Activated CD8-positive, alpha-beta T cell treated with anti-CD3 and anti-CD28 coated beads for 36 hours (primary cell): ENCODE measurements around the gene GPC6. TPM values are rescaled to one million over a fixed set of nuclear protein-coding genes. Genes with fewer than 3 reads are reported as not detected.

Source experiments
- ATAC-seq: fragments of 200-7000 bp; cut with Tn5 transposase; one replicate; pipeline ENCODE4 v1.10.0; 2021; ENCODE audit warnings: mild to moderate bottlenecking, moderate library complexity
- CTCF ChIA-PET: fragments of 350-600 bp; sonication (Branson Sonifier 250); formaldehyde crosslinking; loops from one replicate; lab custom pipeline; 2021; ENCODE audit warnings: antibody characterized with exemption; lab: Charles Lee
- POLR2A ChIA-PET: fragments of 350-600 bp; sonication (Branson Sonifier 250); formaldehyde crosslinking; loops from one replicate; lab custom pipeline; 2021; ENCODE audit warnings: antibody characterized with exemption; lab: Charles Lee
- DNase-seq: peaks from one replicate; pipeline ENCODE4 v3.0.0-alpha.2; 2020
- H3K27ac Mint-ChIP-seq: one replicate; pipeline ENCODE4 v1.8.0; 2021; ENCODE audit warnings: mild to moderate bottlenecking, mixed read lengths
- H3K27me3 Mint-ChIP-seq: one replicate; pipeline ENCODE4 v1.8.0; 2021; ENCODE audit warnings: mixed read lengths
- H3K36me3 Mint-ChIP-seq: one replicate; pipeline ENCODE4 v1.8.0; 2021; ENCODE audit warnings: low read depth, mixed read lengths
- H3K4me1 Mint-ChIP-seq: one replicate; pipeline ENCODE4 v1.8.0; 2021; ENCODE audit warnings: low read depth, mixed read lengths
- H3K4me3 Mint-ChIP-seq: one replicate; pipeline ENCODE4 v1.8.0; 2021; ENCODE audit warnings: mild to moderate bottlenecking, moderate library complexity, mixed read lengths
- H3K9me3 Mint-ChIP-seq: one replicate; pipeline ENCODE4 v1.8.0; 2021; ENCODE audit warnings: mixed read lengths
- CTCF ChIP-seq: fragments of 200-600 bp; IDR thresholded peaks from one replicate; pipeline ENCODE4 v1.8.0; 2022; ENCODE audit warnings: antibody characterized with exemption, mild to moderate bottlenecking
- intact Hi-C: fragments of 100-400 bp; cut with micrococcal nuclease; formaldehyde crosslinking; loops from one replicate; pipeline ENCODE4 v1.10.0; 2022
- total RNA-seq, 2 experiments: library from RNA; stranded (reverse); gene quantifications; one replicate each; pipeline ENCODE4 v1.2.3, GENCODE V29; 2021

GPC6 gene
- total RNA-seq, 2 experiments from 2014 or later, result not detected

GRCh38 chr13:93345024-93345423, 118.4 kb downstream of the GPC6 start:
- ATAC-seq (no peak), DNase-seq (no peak)
- Mint-ChIP-seq H3K36me3 (no peaks in the 10 kb centered on the region), H3K27me3 (no peaks in the 10 kb centered on the region), H3K9me3 (no peaks in the 10 kb centered on the region), H3K4me1 (no peaks in the 10 kb centered on the region), H3K27ac (no peak overlapping the region), H3K4me3 (no peak overlapping the region)
- intact Hi-C loops, result no loop called here
- TF ChIP-seq CTCF, result no peak
- CTCF ChIA-PET, result no interaction called here
- POLR2A ChIA-PET, result interaction anchor here (0.9 kb wide), 1 partner anchor 37 kb away, joined by 4 read pairs; no protein-coding TSS in a partner anchor

- POLR2A ChIA-PET, result interaction anchor here (0.9 kb wide), 1 partner anchor 37 kb away, joined by 4 read pairs; no protein-coding TSS in a partner anchor
- no peaks in the 10 kb centered on the region for H3K9me3 Mint-ChIP-seq
- intact Hi-C loops, result no loop called here
- no peak overlapping the region for H3K27ac Mint-ChIP-seq
- no peaks in the 10 kb centered on the region for H3K4me1 Mint-ChIP-seq
- H3K36me3 Mint-ChIP-seq, result no peaks in the 10 kb centered on the region
- TF ChIP-seq CTCF, result no peak
- H3K27me3 Mint-ChIP-seq, result no peaks in the 10 kb centered on the region
- DNase-seq, result no peak
- no peak for ATAC-seq
- CTCF ChIA-PET, result no interaction called here
- H3K4me3 Mint-ChIP-seq, result no peak overlapping the region
Measured at GRCh38 chr13:93345770-93346169, 119.2 kb downstream of the GPC6 start.

DNA sequence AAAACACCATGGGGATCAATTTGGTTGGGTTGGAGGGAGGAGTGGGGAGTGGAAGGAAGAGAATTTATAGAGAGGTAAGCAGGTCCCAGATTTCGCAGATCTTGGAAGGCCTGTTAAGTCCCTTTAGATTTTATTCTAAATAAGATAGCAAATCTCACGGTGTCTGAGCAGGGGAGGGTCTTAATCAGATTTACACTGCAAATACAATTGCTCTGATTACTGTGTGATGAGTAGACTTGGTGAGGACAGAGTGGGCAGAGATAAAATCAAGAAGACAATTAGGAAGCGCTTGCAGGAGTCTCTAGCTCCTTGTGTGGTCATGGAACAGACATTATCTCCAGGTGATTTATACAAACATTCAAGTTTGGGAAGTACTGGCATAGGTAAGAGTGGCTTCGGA, 126.0 kb downstream of the GPC6 start:
- no peak for TF ChIP-seq CTCF
- Mint-ChIP-seq H3K9me3 (no peaks in the 10 kb centered on the region), H3K4me3 (no peak overlapping the region), H3K27me3 (no peaks in the 10 kb centered on the region), H3K36me3 (no peaks in the 10 kb centered on the region), H3K4me1 (no peaks in the 10 kb centered on the region), H3K27ac (no peak overlapping the region)
- intact Hi-C loops, result no loop called here
- DNase-seq (no peak), ATAC-seq (no peak)
- POLR2A ChIA-PET, result no interaction called here
- CTCF ChIA-PET, result no interaction called here

DNA sequence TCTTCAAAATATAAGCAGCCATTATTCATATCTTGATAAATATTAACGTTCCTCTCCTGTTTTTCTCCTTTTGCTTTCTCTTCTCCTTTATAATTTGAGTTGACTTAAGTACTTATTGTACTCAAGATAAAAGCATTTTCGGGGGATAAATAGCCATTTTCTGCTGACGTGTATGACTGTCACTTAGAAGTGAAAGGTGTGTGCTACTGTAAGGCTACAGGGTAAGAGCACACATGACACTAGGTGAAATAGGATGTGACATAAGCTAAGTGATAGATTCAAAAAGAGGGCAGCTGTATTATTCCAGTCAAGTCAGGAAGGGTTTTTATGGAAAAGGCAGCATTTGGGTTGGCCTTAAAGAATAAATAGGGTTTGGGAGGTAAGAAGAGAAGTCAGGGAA, 128.5 kb downstream of the GPC6 start:
- no peak overlapping the region for H3K27ac Mint-ChIP-seq
- ChIA-PET CTCF (no interaction called here), POLR2A (no interaction called here)
- intact Hi-C loops, result no loop called here
- DNase-seq (no peak), ATAC-seq (no peak)
- H3K27me3 Mint-ChIP-seq, result no peaks in the 10 kb centered on the region
- H3K4me3 Mint-ChIP-seq, result no peak overlapping the region
- no peak for TF ChIP-seq CTCF
- no peaks in the 10 kb centered on the region for H3K4me1 Mint-ChIP-seq
- H3K9me3 Mint-ChIP-seq, result no peaks in the 10 kb centered on the region
- no peaks in the 10 kb centered on the region for H3K36me3 Mint-ChIP-seq

- no peak for TF ChIP-seq CTCF
- Mint-ChIP-seq H3K36me3 (no peaks in the 10 kb centered on the region), H3K27ac (no peak overlapping the region), H3K9me3 (no peaks in the 10 kb centered on the region), H3K27me3 (no peaks in the 10 kb centered on the region), H3K4me1 (no peaks in the 10 kb centered on the region), H3K4me3 (no peak overlapping the region)
- ChIA-PET POLR2A (no interaction called here), CTCF (no interaction called here)
- intact Hi-C loops, result no loop called here
- ATAC-seq, result no peak
- no peak for DNase-seq
Measured at GRCh38 chr13:93356469-93356868, 129.9 kb downstream of the GPC6 start.
